GM12892 (cell line): Measurements from ENCODE around the gene CRIM1.

Source experiments
- POLR2AphosphoS5 ChIP-seq: IDR thresholded peaks from 2 replicates; pipeline ENCODE4 v1.6.1; 2011; ENCODE audit warnings: low read depth, low read length, control low read depth
- TAF1 ChIP-seq: IDR thresholded peaks from 2 replicates; pipeline ENCODE4 v1.6.1; 2011; ENCODE audit warnings: low read depth, mild to moderate bottlenecking, control low read depth, low read length, borderline replicate concordance

- TF ChIP-seq TAF1 (no peak), POLR2AphosphoS5 (no peak)
Observed at GRCh38 chr2:36387258-36387916, 31.8 kb downstream of the CRIM1 start.
